GM21576 (cell line): ENCODE results near the gene WNT3A.

Experiments used
- ATAC-seq: cut with Tn5 transposase; IDR thresholded peaks from one replicate; pipeline ENCODE4 v1.9.1; 2021; ENCODE audit warnings: mild to moderate bottlenecking, moderate library complexity; ENCODE audit not compliant: unreplicated experiment

WNT3A gene

GRCh38 chr1:228081578-228082213 is 74.9 kb downstream of the WNT3A start:
- peak; percentile 30 for ATAC-seq

- ATAC-seq, result peak; percentile 70
These were observed 75.6 kb downstream of the WNT3A start, which contains the start of gene ARF1 for GRCh38 chr1:228082214-228082917. Gene ARF1 (plus strand): TSS chr1:228082708. CDS start chr1:228097115, 14,407 bp downstream.

GRCh38 chr1:228082918-228083870 is 76.4 kb downstream of the WNT3A start:
- ATAC-seq, result peak; percentile 11

- ATAC-seq, result no peak
These were observed 77.1 kb downstream of the WNT3A start for GRCh38 chr1:228083871-228084278.

- ATAC-seq, result no peak
These were observed 77.5 kb downstream of the WNT3A start for GRCh38 chr1:228084325-228084724.

GRCh38 chr1:228084797-228085196 is 78.0 kb downstream of the WNT3A start:
- ATAC-seq, result no peak

GRCh38 chr1:228085287-228085951 is 78.6 kb downstream of the WNT3A start:
- ATAC-seq, result no peak

GRCh38 chr1:228087771-228088251 is 81.0 kb downstream of the WNT3A start:
- no peak for ATAC-seq

- ATAC-seq, result no peak
These were observed 82.0 kb downstream of the WNT3A start for GRCh38 chr1:228088586-228089498.

- ATAC-seq, result peak; percentile 54
These were observed 83.0 kb downstream of the WNT3A start for GRCh38 chr1:228089519-228090380.

GRCh38 chr1:228090613-228091081 is 83.8 kb downstream of the WNT3A start:
- ATAC-seq, result no peak

GRCh38 chr1:228091084-228091483 is 84.3 kb downstream of the WNT3A start:
- no peak for ATAC-seq

- ATAC-seq, result no peak
These were observed 85.7 kb downstream of the WNT3A start for GRCh38 chr1:228092342-228093049.

- no peak for ATAC-seq
These were observed 86.5 kb downstream of the WNT3A start for GRCh38 chr1:228093050-228093906.

GRCh38 chr1:228094432-228095016 is 87.7 kb downstream of the WNT3A start:
- no peak for ATAC-seq

- ATAC-seq, result no peak
These were observed 88.4 kb downstream of the WNT3A start for GRCh38 chr1:228095161-228095560.

- ATAC-seq, result no peak
These were observed 89.1 kb downstream of the WNT3A start for GRCh38 chr1:228095938-228096337.
